Panc1 (cell line): Measurements from ENCODE around the gene CDK5RAP2. TPM values are rescaled to one million over a fixed set of nuclear protein-coding genes. Genes with fewer than 3 reads are reported as not detected.
"Not testable (repeated sequence)": the region's sequence is repeated elsewhere in the genome, so short reads cannot be mapped to it uniquely, and the experiment has no call there.

ENCODE experiments used
- ATAC-seq: fragments of 200-7000 bp; cut with Tn5 transposase; 2 replicates; pipeline ENCODE4 v1.9.1; 2020; ENCODE audit warnings: mild to moderate bottlenecking, moderate library complexity
- BruUV-seq: library from RNA; stranded (reverse); fragments of 400-500 nt; replicated peaks from 2 replicates; lab custom pipeline; 2021; lab: Mats Ljungman, UMichigan
- CTCF ChIA-PET: fragments of 300-600 bp; sonication (Branson Sonifier 250); formaldehyde crosslinking; loops from one replicate; lab custom pipeline; 2022; ENCODE audit warnings: antibody characterized with exemption; lab: Charles Lee
- POLR2A ChIA-PET: fragments of 300-600 bp; sonication (Branson Sonifier 250); formaldehyde crosslinking; loops from one replicate; lab custom pipeline; 2022; ENCODE audit warnings: antibody characterized with exemption; lab: Charles Lee
- DNase-seq: peaks from one replicate; pipeline ENCODE4 v3.0.0-alpha.2; 2010; ENCODE audit warnings: low read depth, low spot score
- H3K27ac ChIP-seq: 2 replicates; pipeline ENCODE4 v1.5.1; 2011; ENCODE audit warnings: mild to moderate bottlenecking, low read length, inconsistent platforms
- H3K27me3 ChIP-seq: fragments of 200-500 bp; sonication (Bioruptor generic); 2 replicates; pipeline ENCODE4 v1.6.0; 2014; ENCODE audit warnings: low read length, inconsistent platforms; ENCODE audit not compliant: control insufficient read depth, insufficient read depth
- H3K36me3 ChIP-seq: fragments of 200-500 bp; sonication (Bioruptor generic); 2 replicates; pipeline ENCODE4 v1.5.1; 2014; ENCODE audit warnings: inconsistent platforms, mild to moderate bottlenecking, low read length, moderate library complexity; ENCODE audit not compliant: control insufficient read depth, insufficient read depth
- H3K4me1 ChIP-seq: 2 replicates; pipeline ENCODE4 v1.5.1; 2011; ENCODE audit warnings: inconsistent platforms, mild to moderate bottlenecking, low read length, moderate library complexity; ENCODE audit not compliant: control insufficient read depth, insufficient read depth
- H3K4me3 ChIP-seq, 2 experiments: 2 replicates each; pipeline ENCODE4 v1.5.1; 2011 to 2012; ENCODE audit warnings: low read depth in 2 of 2, low read length in 2 of 2, mild to moderate bottlenecking in 2 of 2, inconsistent platforms in 1 of 2, moderate library complexity in 1 of 2
- H3K9me3 ChIP-seq: fragments of 200-500 bp; sonication (Bioruptor generic); 2 replicates; pipeline ENCODE4 v1.5.1; 2014; ENCODE audit warnings: low read depth, mild to moderate bottlenecking, inconsistent platforms, low read length, moderate library complexity; ENCODE audit not compliant: control insufficient read depth, insufficient read depth
- POLR2AphosphoS5 ChIP-seq: IDR thresholded peaks from 2 replicates; pipeline ENCODE4 v1.6.1; 2012; ENCODE audit warnings: mild to moderate bottlenecking, low read depth, low read length, moderate library complexity
- SIN3A ChIP-seq: IDR thresholded peaks from 2 replicates; pipeline ENCODE4 v1.6.1; 2012; ENCODE audit warnings: low read depth, mild to moderate bottlenecking, low read length, moderate library complexity, borderline replicate concordance; ENCODE audit not compliant: insufficient read depth
- TCF7L2 ChIP-seq: IDR thresholded peaks from 2 replicates; pipeline ENCODE4 v1.6.1; 2011; ENCODE audit warnings: mild to moderate bottlenecking, low read depth, low read length, inconsistent platforms
- in situ Hi-C: cut with HindIII; loops from 2 replicates; pipeline ENCODE4 v1.10.0; 2016; ENCODE audit warnings: low sequenced_read_pairs, low pct_unique_long_range_greater_than_20kb
- intact Hi-C: fragments of 100-400 bp; cut with micrococcal nuclease; formaldehyde crosslinking; loops from one replicate; pipeline ENCODE4 v1.10.0; 2022; ENCODE audit not compliant: unreplicated experiment
- total RNA-seq: library from RNA; stranded (reverse); gene quantifications from one replicate; pipeline ENCODE4 v1.2.1, GENCODE V29; 2021; ENCODE audit not compliant: unreplicated experiment
- TF ChIP-seq, protein P1 (sequence below), 2 experiments: IDR thresholded peaks; 2 replicates each; pipeline ENCODE4 v1.6.1; 2011 to 2012; ENCODE audit warnings: low read depth in 2 of 2, control low read depth in 1 of 2, low read length in 1 of 2, mild to moderate bottlenecking in 1 of 2, moderate library complexity in 1 of 2; ENCODE audit not compliant: insufficient read depth in 1 of 2
- TF ChIP-seq, protein P2 (sequence below): fragments of 450-650 bp; IDR thresholded peaks from 2 replicates; pipeline ENCODE4 v1.5.1; 2017; ENCODE audit warnings: mild to moderate bottlenecking

CDK5RAP2 gene
- total RNA-seq, 1 experiment from 2014 or later: 47.7 TPM

DNA sequence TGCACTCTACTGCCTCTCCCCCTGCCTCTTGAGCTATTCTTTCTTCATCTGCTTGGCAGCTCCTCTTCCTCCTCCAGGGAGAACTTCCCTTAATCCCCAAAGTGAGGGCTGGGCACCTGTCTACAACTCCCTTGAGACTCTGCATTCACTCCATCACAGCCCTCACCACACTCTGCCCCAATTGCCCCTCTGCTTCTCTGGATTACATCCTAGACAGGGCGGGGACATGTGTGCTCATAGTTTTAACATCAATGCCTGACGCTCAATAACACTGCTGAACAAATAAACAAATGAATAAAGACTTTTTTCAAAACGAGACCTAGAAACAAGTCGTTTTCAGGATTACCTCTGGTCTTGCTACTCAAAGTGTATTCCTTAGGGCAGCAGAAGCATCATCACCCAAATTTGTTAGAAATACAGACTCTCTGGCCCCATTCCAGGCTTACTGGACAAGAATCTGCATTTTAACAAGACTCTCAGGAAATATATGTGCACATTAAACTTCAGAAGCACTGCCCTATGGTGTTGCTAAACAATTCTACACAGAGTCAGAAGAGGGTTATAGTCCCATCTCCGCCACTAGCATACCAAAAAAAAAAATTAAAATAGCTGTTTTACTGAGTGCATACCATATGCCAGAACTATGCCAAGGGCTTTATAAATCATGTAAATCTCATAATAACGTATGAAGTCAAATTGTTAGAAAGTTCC is 115.6 kb downstream of the CDK5RAP2 start:
- Histone ChIP-seq H3K9me3 (no peaks in the 10 kb centered on the region), H3K27ac (no peak overlapping the region), H3K27me3 (no peaks in the 10 kb centered on the region), H3K4me1 (no peaks in the 10 kb centered on the region), H3K4me3 (no peak overlapping the region), H3K36me3 (peaks cover 3% of the 10 kb centered on the region)
- DNase-seq (no peak), ATAC-seq (no peak)
- TF ChIP-seq TCF7L2 (no peak), SIN3A (no peak), POLR2AphosphoS5 (no peak)
- TF ChIP-seq, protein P1, sequence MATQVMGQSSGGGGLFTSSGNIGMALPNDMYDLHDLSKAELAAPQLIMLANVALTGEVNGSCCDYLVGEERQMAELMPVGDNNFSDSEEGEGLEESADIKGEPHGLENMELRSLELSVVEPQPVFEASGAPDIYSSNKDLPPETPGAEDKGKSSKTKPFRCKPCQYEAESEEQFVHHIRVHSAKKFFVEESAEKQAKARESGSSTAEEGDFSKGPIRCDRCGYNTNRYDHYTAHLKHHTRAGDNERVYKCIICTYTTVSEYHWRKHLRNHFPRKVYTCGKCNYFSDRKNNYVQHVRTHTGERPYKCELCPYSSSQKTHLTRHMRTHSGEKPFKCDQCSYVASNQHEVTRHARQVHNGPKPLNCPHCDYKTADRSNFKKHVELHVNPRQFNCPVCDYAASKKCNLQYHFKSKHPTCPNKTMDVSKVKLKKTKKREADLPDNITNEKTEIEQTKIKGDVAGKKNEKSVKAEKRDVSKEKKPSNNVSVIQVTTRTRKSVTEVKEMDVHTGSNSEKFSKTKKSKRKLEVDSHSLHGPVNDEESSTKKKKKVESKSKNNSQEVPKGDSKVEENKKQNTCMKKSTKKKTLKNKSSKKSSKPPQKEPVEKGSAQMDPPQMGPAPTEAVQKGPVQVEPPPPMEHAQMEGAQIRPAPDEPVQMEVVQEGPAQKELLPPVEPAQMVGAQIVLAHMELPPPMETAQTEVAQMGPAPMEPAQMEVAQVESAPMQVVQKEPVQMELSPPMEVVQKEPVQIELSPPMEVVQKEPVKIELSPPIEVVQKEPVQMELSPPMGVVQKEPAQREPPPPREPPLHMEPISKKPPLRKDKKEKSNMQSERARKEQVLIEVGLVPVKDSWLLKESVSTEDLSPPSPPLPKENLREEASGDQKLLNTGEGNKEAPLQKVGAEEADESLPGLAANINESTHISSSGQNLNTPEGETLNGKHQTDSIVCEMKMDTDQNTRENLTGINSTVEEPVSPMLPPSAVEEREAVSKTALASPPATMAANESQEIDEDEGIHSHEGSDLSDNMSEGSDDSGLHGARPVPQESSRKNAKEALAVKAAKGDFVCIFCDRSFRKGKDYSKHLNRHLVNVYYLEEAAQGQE (IDR thresholded peaks at IDR 0.05; ENCODE audit: insufficient read depth in 1 of 2, low read depth in 2 of 2, low read length in 1 of 2): no peak
- TF ChIP-seq, protein P2, sequence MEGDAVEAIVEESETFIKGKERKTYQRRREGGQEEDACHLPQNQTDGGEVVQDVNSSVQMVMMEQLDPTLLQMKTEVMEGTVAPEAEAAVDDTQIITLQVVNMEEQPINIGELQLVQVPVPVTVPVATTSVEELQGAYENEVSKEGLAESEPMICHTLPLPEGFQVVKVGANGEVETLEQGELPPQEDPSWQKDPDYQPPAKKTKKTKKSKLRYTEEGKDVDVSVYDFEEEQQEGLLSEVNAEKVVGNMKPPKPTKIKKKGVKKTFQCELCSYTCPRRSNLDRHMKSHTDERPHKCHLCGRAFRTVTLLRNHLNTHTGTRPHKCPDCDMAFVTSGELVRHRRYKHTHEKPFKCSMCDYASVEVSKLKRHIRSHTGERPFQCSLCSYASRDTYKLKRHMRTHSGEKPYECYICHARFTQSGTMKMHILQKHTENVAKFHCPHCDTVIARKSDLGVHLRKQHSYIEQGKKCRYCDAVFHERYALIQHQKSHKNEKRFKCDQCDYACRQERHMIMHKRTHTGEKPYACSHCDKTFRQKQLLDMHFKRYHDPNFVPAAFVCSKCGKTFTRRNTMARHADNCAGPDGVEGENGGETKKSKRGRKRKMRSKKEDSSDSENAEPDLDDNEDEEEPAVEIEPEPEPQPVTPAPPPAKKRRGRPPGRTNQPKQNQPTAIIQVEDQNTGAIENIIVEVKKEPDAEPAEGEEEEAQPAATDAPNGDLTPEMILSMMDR: no peak
- BruUV-seq: no TSS peak
- CTCF ChIA-PET: no interaction called here
- intact Hi-C loops (no loop called here), in situ Hi-C loops (no loop called here)
- POLR2A ChIA-PET: no interaction called here

DNA sequence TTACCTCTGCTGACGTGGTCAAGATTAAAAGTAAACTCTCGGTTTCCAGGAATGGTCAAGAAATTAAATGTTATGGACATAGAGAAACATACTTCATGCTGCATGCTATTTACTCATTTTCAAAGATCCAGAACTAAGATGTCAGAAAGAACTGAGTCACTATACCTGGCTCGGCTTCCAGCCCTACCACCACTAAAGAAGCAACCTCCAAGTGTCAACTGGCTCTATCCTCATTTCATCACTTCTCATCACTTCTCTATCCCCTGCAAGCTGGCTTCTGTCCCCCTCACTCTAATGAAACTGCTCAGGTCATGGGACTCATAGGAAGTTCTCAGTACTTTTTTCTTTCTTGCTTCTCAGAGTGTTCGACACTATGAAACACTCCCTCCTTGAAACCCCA is 116.2 kb downstream of the CDK5RAP2 start:
- Histone ChIP-seq H3K9me3 (no peaks in the 10 kb centered on the region), H3K4me3 (no peak overlapping the region), H3K27ac (no peak overlapping the region), H3K36me3 (peaks cover 3% of the 10 kb centered on the region), H3K4me1 (no peaks in the 10 kb centered on the region), H3K27me3 (no peaks in the 10 kb centered on the region)
- no TSS peak for BruUV-seq
- intact Hi-C loops (no loop called here), in situ Hi-C loops (no loop called here)
- CTCF ChIA-PET: no interaction called here
- DNase-seq (no peak), ATAC-seq (no peak)
- POLR2A ChIA-PET: no interaction called here
- no peak for TF ChIP-seq SIN3A
- TF ChIP-seq, protein P1 (IDR thresholded peaks at IDR 0.05; ENCODE audit: insufficient read depth in 1 of 2, low read depth in 2 of 2, low read length in 1 of 2): no peak
- TF ChIP-seq POLR2AphosphoS5: no peak
- no peak for TF ChIP-seq TCF7L2
- TF ChIP-seq, protein P2: no peak

DNA sequence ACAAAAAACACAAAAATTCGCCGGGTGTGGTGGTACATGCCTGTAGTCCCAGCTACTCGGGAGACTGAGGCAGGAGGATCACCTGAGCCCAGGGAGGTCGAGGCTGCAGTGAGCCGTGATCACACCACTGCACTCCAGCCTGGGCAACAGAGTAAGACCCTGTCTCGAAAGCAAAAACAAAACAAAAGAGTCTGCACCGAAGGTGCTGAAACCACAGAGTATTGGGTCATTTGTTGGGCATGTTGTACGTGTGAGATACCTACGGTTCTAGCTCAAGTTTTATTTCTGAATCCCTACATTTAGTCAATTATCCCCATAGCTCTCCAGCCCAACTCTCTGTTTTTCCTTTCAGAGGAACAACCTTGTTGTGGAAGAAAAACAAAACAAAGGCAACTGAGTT is 118.3 kb downstream of the CDK5RAP2 start:
- DNase-seq, ATAC-seq, CTCF ChIA-PET, intact Hi-C loops, H3K27me3 ChIP-seq, H3K9me3 ChIP-seq, in situ Hi-C loops, H3K36me3 ChIP-seq, POLR2A ChIA-PET, H3K4me3 ChIP-seq, H3K4me1 ChIP-seq, BruUV-seq, H3K27ac ChIP-seq: not testable (repeated sequence)
